Measurements from ENCODE around the gene YAE1.

DNA sequence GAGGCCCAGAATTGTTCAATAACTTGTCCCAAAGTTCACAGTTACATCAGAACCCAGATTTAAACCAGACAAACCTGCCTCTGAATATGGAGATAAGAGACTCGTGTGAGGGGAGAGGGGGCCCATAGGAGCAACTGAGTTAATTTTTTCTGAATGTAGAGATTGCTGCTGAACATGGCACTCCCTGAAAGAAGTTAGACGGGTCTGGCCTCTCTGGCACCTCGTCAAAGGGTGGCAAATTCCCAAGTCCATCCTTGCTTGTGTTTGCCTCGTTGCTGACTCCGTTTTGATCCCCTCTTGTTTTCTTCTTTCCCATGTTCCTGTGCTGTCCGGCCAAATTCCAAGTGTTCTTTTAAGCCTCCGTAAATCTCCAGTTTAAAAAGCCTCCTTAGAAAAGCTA is 35.2 kb upstream of the YAE1 start:
- TF ChIP-seq FOXP4 (CRISPR knock-in tag; IDR thresholded peaks at IDR 0.05) (no peak), CTCF (IDR thresholded peaks at IDR 0.05) (no peak), MXD4 (CRISPR knock-in tag; IDR thresholded peaks at IDR 0.05; ENCODE audit: borderline replicate concordance) (no peak), NFATC4 (CRISPR knock-in tag; IDR thresholded peaks at IDR 0.05) (no peak), TEAD1 (CRISPR knock-in tag; IDR thresholded peaks at IDR 0.05) (no peak)
- TF ChIP-seq, protein P1, sequence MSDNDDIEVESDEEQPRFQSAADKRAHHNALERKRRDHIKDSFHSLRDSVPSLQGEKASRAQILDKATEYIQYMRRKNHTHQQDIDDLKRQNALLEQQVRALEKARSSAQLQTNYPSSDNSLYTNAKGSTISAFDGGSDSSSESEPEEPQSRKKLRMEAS (CRISPR knock-in tag; IDR thresholded peaks at IDR 0.05), result no peak

Data from WTC11 (cell line).